Mesendoderm (in vitro differentiated cells): ENCODE data around the gene FMN1.

Experiments used
- DNase-seq: peaks from one replicate; pipeline ENCODE4 v3.0.0; 2013
- H2AK5ac ChIP-seq: 2 replicates; pipeline ENCODE4 v1.6.1; 2013; ENCODE audit warnings: low read length, inconsistent platforms
- H2BK120ac ChIP-seq: 2 replicates; pipeline ENCODE4 v1.6.1; 2013; ENCODE audit warnings: low read depth, mild to moderate bottlenecking, low read length, moderate library complexity, mixed read lengths
- H2BK15ac ChIP-seq: replicated peaks from 2 replicates; pipeline ENCODE4 v1.6.1; 2013; ENCODE audit warnings: low read depth, mild to moderate bottlenecking, moderate library complexity
- H2BK5ac ChIP-seq: 2 replicates; pipeline ENCODE4 v1.6.1; 2013; ENCODE audit warnings: low read length, inconsistent platforms
- H3K18ac ChIP-seq: 2 replicates; pipeline ENCODE4 v1.6.1; 2013; ENCODE audit warnings: mild to moderate bottlenecking, low read length, mixed read lengths
- H3K23ac ChIP-seq: one replicate; pipeline ENCODE4 v1.6.1; 2013; ENCODE audit warnings: low read length
- H3K27ac ChIP-seq: 2 replicates; pipeline ENCODE4 v1.5.1; 2013; ENCODE audit warnings: low read depth, mild to moderate bottlenecking, inconsistent platforms, low read length, moderate library complexity
- H3K27me3 ChIP-seq: 2 replicates; pipeline ENCODE4 v1.6.1; 2013; ENCODE audit warnings: low read length, control low read depth, mild to moderate bottlenecking, inconsistent platforms; ENCODE audit not compliant: insufficient read depth, poor library complexity
- H3K36me3 ChIP-seq: 2 replicates; pipeline ENCODE4 v1.6.1; 2013; ENCODE audit warnings: low read length, inconsistent platforms; ENCODE audit not compliant: control insufficient read depth, insufficient read depth
- H3K4ac ChIP-seq: one replicate; pipeline ENCODE4 v1.6.1; 2013; ENCODE audit warnings: low read depth, mild to moderate bottlenecking, low read length, moderate library complexity
- H3K4me1 ChIP-seq: 2 replicates; pipeline ENCODE4 v1.6.1; 2013; ENCODE audit warnings: low read depth, low read length, inconsistent platforms; ENCODE audit not compliant: control insufficient read depth
- H3K4me2 ChIP-seq: 2 replicates; pipeline ENCODE4 v1.6.1; 2013; ENCODE audit warnings: low read length
- H3K4me3 ChIP-seq: 2 replicates; pipeline ENCODE4 v1.5.1; 2013; ENCODE audit warnings: mild to moderate bottlenecking, low read length
- H3K56ac ChIP-seq: one replicate; pipeline ENCODE4 v1.6.1; 2013; ENCODE audit warnings: low read length
- H3K79me1 ChIP-seq: 2 replicates; pipeline ENCODE4 v1.6.1; 2013; ENCODE audit warnings: low read length, inconsistent platforms
- H3K79me2 ChIP-seq: 2 replicates; pipeline ENCODE4 v1.6.1; 2013; ENCODE audit warnings: mild to moderate bottlenecking, low read length; ENCODE audit not compliant: control insufficient read depth, insufficient read depth
- H3K9ac ChIP-seq: 2 replicates; pipeline ENCODE4 v1.6.1; 2013; ENCODE audit warnings: low read length, inconsistent platforms
- H4K5ac ChIP-seq: one replicate; pipeline ENCODE4 v1.6.1; 2013; ENCODE audit warnings: low read length
- H4K8ac ChIP-seq: one replicate; pipeline ENCODE4 v1.6.1; 2013; ENCODE audit warnings: low read depth, mild to moderate bottlenecking, control low read depth, low read length, moderate library complexity
- WGBS: extraction: QIAGEN DNeasy Blood & Tissue Kit; methylation state at CpG from one replicate; pipeline ENCODE4 v1.1.7; 2013; ENCODE audit warnings: low lambda C conversion rate, missing lambda C conversion rate; ENCODE audit not compliant: insufficient coverage; ENCODE audit errors: extremely low coverage; 5-methylcytosine and 5-hydroxymethylcytosine counted together

Gene FMN1

DNA sequence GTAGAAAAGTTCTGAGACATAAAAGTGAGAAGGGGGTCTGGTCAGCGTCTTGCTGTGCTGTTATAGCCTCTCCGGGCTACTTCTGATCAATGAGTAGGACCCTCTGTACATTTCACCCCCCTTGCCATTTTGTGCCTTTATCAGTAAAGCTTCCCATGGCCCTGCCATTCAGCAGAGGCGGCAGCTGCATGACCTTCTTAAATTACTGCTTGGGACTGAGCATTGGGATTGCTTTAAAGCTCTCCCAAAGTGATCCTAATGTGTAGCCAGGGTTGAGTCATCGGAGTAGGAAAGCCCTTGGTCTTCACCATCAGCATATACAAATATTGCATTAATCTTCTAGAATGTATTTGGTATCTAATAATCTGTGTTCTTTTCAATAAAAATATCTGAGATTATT lies 70.2 kb downstream of the FMN1 start:
- Histone ChIP-seq H3K4me2 (no peak overlapping the region), H3K56ac (no peak overlapping the region), H4K5ac (no peak overlapping the region), H2AK5ac (no peak overlapping the region), H3K18ac (no peak overlapping the region), H2BK5ac (no peak overlapping the region), H2BK15ac (no peak overlapping the region), H3K23ac (no peak overlapping the region), H2BK120ac (no peak overlapping the region), H3K9ac (no peak overlapping the region), H4K8ac (no peak overlapping the region), H3K27me3 (no peaks in the 10 kb centered on the region), H3K36me3 (no peaks in the 10 kb centered on the region), H3K79me2 (no peaks in the 10 kb centered on the region), H3K4me1 (peaks cover 5% of the 10 kb centered on the region), H3K27ac (no peak overlapping the region), H3K79me1 (no peaks in the 10 kb centered on the region), H3K4ac (no peak overlapping the region), H3K4me3 (no peak overlapping the region)
- DNase-seq: no peak
- no CpG with 5 or more reads among the region's 4 CpGs for WGBS

GRCh38 chr15:33119865-33120264 lies 74.6 kb downstream of the FMN1 start:
- no peaks in the 10 kb centered on the region for H3K79me2 ChIP-seq
- no peak overlapping the region for H3K4me2 ChIP-seq
- no peak overlapping the region for H4K8ac ChIP-seq
- no peak overlapping the region for H2BK15ac ChIP-seq
- no peaks in the 10 kb centered on the region for H3K36me3 ChIP-seq
- no peak overlapping the region for H3K4me3 ChIP-seq
- no peak overlapping the region for H4K5ac ChIP-seq
- no peak for DNase-seq
- no peak overlapping the region for H3K9ac ChIP-seq
- H3K79me1 ChIP-seq: no peaks in the 10 kb centered on the region
- H2BK5ac ChIP-seq: no peak overlapping the region
- no CpG with 5 or more reads among the region's 4 CpGs for WGBS
- no peak overlapping the region for H3K27ac ChIP-seq
- H3K4me1 ChIP-seq: no peaks in the 10 kb centered on the region
- H3K23ac ChIP-seq: no peak overlapping the region
- H3K56ac ChIP-seq: no peak overlapping the region
- no peaks in the 10 kb centered on the region for H3K27me3 ChIP-seq
- no peak overlapping the region for H2AK5ac ChIP-seq
- H3K18ac ChIP-seq: no peak overlapping the region
- H3K4ac ChIP-seq: no peak overlapping the region
- no peak overlapping the region for H2BK120ac ChIP-seq

- Histone ChIP-seq H2BK5ac (no peak overlapping the region), H3K4ac (no peak overlapping the region), H3K4me2 (no peak overlapping the region), H3K27me3 (no peaks in the 10 kb centered on the region), H2AK5ac (no peak overlapping the region), H3K56ac (no peak overlapping the region), H3K27ac (no peak overlapping the region), H2BK15ac (no peak overlapping the region), H3K18ac (no peak overlapping the region), H3K79me1 (no peaks in the 10 kb centered on the region), H3K23ac (no peak overlapping the region), H2BK120ac (no peak overlapping the region), H3K79me2 (no peaks in the 10 kb centered on the region), H3K36me3 (no peaks in the 10 kb centered on the region), H3K9ac (no peak overlapping the region), H3K4me3 (no peak overlapping the region), H4K8ac (no peak overlapping the region), H3K4me1 (no peaks in the 10 kb centered on the region), H4K5ac (no peak overlapping the region)
- no peak for DNase-seq
- WGBS: no CpG with 5 or more reads among the region's 6 CpGs
Measured at GRCh38 chr15:33119273-33119672, 75.2 kb downstream of the FMN1 start.

GRCh38 chr15:33116198-33116597 lies 78.3 kb downstream of the FMN1 start:
- Histone ChIP-seq H3K36me3 (no peaks in the 10 kb centered on the region), H3K18ac (no peak overlapping the region), H3K4ac (no peak overlapping the region), H2AK5ac (no peak overlapping the region), H2BK120ac (no peak overlapping the region), H3K23ac (no peak overlapping the region), H3K4me3 (no peak overlapping the region), H3K27ac (no peak overlapping the region), H2BK5ac (no peak overlapping the region), H3K4me1 (no peaks in the 10 kb centered on the region), H2BK15ac (no peak overlapping the region), H3K56ac (no peak overlapping the region), H3K27me3 (no peaks in the 10 kb centered on the region), H3K79me1 (no peaks in the 10 kb centered on the region), H4K5ac (no peak overlapping the region), H3K79me2 (no peaks in the 10 kb centered on the region), H3K9ac (no peak overlapping the region), H3K4me2 (no peak overlapping the region), H4K8ac (no peak overlapping the region)
- no CpG with 5 or more reads among the region's 8 CpGs for WGBS
- DNase-seq: no peak

DNA sequence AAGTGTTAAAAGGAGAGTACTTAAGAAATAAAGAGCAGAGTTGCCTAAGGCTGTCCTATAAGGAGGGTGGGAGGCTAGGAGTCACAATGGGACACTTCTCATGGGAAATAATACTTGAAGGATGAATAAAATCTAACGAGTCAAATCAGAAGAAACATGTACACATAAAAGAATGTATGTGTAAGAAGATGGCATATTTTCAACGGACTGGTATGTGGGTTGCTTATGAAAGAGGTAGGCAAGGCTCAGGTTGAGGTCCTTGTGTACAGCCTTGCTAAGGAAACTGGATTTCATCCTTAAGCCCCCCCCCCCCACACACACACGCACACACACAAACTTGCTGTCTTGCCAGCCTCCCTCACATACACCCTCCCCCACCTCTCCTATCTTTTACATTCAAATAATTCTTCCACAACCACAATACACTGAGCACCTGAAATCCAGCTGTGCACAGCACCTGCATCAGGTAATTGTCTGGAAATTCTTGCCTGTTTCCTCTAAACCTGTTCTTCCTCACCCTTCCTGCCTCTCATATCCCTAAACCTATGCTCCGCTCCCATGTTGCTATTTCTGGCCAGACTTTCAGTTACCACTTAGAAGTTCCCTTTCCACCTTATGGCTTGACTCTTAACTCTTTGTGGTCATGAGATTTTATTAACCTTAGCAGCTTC lies 79.2 kb downstream of the FMN1 start:
- H3K9ac ChIP-seq: no peak overlapping the region
- no peak overlapping the region for H3K4ac ChIP-seq
- no peaks in the 10 kb centered on the region for H3K36me3 ChIP-seq
- no peaks in the 10 kb centered on the region for H3K79me2 ChIP-seq
- no peak overlapping the region for H4K5ac ChIP-seq
- H3K56ac ChIP-seq: no peak overlapping the region
- no peak overlapping the region for H4K8ac ChIP-seq
- whole genome bisulfite sequencing: no CpG with 5 or more reads among the region's 4 CpGs
- H2BK15ac ChIP-seq: no peak overlapping the region
- H3K4me3 ChIP-seq: no peak overlapping the region
- no peaks in the 10 kb centered on the region for H3K27me3 ChIP-seq
- no peaks in the 10 kb centered on the region for H3K79me1 ChIP-seq
- no peak overlapping the region for H2BK5ac ChIP-seq
- H3K23ac ChIP-seq: no peak overlapping the region
- H2BK120ac ChIP-seq: no peak overlapping the region
- no peak overlapping the region for H2AK5ac ChIP-seq
- no peak overlapping the region for H3K27ac ChIP-seq
- H3K18ac ChIP-seq: no peak overlapping the region
- no peak overlapping the region for H3K4me2 ChIP-seq
- no peaks in the 10 kb centered on the region for H3K4me1 ChIP-seq
- no peak for DNase-seq

DNA sequence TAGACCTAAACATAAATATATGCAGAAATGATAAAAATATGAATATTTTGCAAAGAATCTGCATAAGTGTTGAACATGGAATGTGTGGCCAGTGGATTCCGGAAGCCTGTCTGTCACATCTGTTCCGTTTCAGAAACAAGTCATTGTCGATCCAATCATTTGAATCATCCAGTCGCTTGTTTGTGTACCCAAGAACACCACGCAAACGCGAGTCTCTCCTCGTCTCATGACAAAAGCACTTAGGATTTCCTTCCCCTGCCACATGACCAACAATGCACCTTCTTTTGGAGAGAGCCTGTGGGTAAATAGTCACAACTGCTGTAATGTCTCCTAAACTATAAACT lies 80.2 kb downstream of the FMN1 start:
- Histone ChIP-seq H4K5ac (no peak overlapping the region), H2BK5ac (no peak overlapping the region), H4K8ac (no peak overlapping the region), H3K18ac (no peak overlapping the region), H2AK5ac (no peak overlapping the region), H3K4me3 (no peak overlapping the region), H2BK15ac (no peak overlapping the region), H3K79me1 (no peaks in the 10 kb centered on the region), H3K4me1 (no peaks in the 10 kb centered on the region), H3K27me3 (no peaks in the 10 kb centered on the region), H3K4ac (no peak overlapping the region), H3K9ac (no peak overlapping the region), H3K36me3 (no peaks in the 10 kb centered on the region), H2BK120ac (no peak overlapping the region), H3K23ac (no peak overlapping the region), H3K56ac (no peak overlapping the region), H3K4me2 (no peak overlapping the region), H3K27ac (no peak overlapping the region), H3K79me2 (no peaks in the 10 kb centered on the region)
- WGBS: no CpG with 5 or more reads among the region's 8 CpGs
- no peak for DNase-seq
